T1000 (cell line): ENCODE results near the gene GPM6B.
"Not testable (repeated sequence)": the region's sequence is repeated elsewhere in the genome, so short reads cannot be mapped to it uniquely, and the experiment has no call there.

ENCODE experiments used
- DNase-seq: peaks from one replicate; lab custom pipeline; 2025; ENCODE audit warnings: mixed read lengths; lab: John Stamatoyannopoulos, UW

GPM6B gene

GRCh38 chrX:13730523-13730922, 86.4 kb downstream of the GPM6B start:
- DNase-seq, result not testable (repeated sequence)

GRCh38 chrX:13726583-13726982, 90.3 kb downstream of the GPM6B start:
- not testable (repeated sequence) for DNase-seq

GRCh38 chrX:13724878-13725277, 92.0 kb downstream of the GPM6B start:
- DNase-seq, result not testable (repeated sequence)

GRCh38 chrX:13721819-13722519, 94.9 kb downstream of the GPM6B start:
- DNase-seq, result no peak

GRCh38 chrX:13721371-13721770, 95.5 kb downstream of the GPM6B start:
- no peak for DNase-seq
